Stimulated activated CD4-positive, alpha-beta T cell treated with anti-CD3 and anti-CD28 coated beads, Interleukin-12 subunit alpha, Interleukin-12 subunit beta, amount 100 ng/mL, for 4 hours (primary cell): ENCODE measurements around the gene WDR41.
"Not testable (repeated sequence)": the region's sequence is repeated elsewhere in the genome, so short reads cannot be mapped to it uniquely, and the experiment has no call there.

Experiments used
- DNase-seq: peaks from one replicate; pipeline ENCODE4 v3.0.0-alpha.2; 2020

Gene WDR41, protein sequence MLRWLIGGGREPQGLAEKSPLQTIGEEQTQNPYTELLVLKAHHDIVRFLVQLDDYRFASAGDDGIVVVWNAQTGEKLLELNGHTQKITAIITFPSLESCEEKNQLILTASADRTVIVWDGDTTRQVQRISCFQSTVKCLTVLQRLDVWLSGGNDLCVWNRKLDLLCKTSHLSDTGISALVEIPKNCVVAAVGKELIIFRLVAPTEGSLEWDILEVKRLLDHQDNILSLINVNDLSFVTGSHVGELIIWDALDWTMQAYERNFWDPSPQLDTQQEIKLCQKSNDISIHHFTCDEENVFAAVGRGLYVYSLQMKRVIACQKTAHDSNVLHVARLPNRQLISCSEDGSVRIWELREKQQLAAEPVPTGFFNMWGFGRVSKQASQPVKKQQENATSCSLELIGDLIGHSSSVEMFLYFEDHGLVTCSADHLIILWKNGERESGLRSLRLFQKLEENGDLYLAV

DNA sequence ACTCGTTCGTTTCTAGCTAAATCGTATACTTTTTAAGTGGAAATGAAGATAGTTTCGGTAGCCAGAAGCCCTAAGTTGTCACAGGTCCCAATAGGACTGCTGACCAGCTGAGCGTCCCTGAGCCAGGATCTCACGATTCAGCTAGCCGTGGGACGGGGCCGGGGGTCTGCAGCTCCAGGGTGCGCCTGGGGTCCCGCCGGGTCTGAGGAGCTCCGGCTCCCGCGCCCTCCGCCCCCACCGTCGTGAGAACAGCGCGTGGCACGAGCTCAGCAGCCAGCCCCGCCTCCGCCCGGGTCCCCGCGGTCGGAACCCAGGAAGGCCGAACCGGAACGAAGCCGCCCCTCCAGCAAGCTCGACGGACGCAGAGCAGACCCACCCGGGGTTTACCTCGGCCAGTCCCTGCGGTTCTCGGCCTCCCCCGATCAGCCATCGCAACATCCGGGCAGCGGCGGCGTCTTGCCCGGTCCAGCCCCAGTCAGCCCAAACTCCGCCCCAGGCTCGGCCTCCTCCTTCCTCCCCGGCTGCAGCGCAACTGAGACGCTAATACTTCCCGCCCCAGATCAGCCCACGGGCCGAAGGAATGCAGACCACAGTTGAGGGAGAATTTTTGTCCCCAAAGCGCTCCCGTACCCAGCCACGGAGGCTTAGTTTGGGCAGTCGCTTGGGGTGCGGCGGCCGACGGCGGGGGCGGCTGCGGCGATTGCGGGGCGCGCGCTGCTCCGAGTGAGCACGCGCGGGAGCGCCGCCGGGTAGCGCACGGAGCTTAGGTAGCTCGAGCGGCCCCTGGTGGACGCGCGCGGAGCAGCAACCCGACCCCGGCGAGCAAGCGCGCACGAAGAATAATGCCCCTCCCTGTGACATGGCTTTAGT is at the start of gene WDR41:
Gene WDR41 (minus strand): TSS at position 534 of the 870 bp plus-strand sequence. CDS start 96 bp downstream, at position 438.
- DNase-seq, result peak; percentile 87

DNA sequence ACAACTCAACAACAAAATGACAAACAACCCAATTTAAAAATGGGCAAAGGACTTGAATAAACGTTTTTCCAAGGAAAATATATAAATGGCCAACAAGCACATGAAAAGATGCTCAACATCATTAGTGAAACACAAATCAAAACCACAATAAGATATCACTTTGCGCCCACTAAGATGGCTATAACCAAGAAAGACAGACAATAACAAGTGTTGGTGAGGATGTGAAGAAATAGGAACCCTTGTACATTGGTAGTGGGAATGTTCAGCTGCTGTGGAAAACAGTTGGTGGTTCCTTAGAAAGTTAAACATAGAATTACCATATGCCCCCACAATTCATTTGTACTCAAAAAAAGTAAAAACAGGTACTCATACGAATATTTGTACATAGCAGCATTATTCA is 39.2 kb upstream of the WDR41 start:
- no peak for DNase-seq

DNA sequence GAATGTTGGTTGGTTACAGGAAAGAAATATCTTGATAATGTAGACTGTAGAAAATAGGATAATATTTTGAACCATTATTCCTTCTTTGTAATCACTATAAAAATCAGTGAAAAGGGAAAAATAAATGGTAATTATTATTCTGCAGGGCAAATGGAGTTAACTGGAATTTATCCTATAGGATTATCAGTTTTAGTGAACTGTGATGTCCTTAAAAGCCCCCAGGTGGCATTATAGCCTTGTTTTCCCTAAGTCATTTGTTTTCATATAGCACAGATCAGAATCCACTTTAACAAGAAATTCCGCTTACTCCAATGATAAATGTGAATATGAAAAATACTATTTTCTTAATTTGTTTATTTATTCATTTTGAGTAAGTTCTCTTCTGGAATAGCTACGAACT is 26.2 kb upstream of the WDR41 start:
- DNase-seq, result no peak

DNA sequence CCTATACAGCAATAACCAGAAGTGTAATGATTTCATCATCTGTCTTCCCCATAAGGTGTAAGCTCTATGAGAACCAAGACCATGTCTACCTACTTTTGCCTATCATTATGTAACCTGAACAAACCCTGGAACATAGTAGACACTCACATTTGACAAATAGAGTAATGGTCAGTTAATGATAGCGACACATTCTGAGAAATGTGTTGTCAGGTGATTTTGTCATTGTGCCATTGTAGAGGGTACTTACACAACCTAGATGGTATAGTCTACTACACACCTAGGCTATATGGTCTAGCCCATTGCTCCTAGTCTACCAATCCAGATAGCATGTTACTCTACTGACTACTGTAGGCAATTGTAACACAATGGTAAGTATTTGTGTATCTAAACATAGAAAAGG is 22.3 kb upstream of the WDR41 start:
- no peak for DNase-seq

DNA sequence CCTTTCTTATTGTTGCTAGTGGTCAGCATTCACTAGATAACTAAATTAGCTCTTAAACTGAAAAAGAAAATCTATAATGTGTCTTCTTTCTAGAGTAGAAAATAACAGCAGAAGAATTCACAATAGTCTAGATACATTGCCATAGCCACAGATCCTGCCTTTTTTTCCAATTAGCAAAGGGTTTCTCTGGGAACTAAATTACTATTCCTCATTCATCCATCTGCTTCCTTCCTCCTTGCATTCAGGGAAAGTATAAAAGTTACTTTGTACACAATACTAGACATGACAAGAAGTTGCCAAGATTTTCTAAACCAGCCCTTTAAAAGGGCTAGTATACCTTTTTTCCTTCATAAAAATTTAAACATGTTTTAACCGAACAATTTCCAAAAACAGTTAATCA is 21.2 kb upstream of the WDR41 start:
- DNase-seq, result no peak

DNA sequence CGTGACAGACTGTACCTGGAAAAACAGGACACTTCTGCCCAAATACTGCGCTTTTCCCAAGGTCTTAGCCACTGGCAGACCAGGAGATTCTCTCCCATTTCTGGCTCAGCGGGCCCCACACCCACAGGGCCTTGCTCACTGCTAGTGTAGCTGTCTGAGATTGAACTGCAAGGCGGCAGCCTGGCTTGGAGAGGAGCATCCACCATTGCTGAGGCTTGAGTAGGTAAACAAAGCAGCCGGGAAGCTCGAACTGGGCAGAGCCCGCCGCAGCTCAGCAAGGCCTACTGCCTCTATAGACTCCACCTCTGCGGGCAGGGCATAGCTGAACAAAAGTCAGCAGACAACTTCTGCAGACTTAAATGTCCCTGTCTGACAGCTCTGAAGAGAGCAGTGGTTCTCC is 9.0 kb upstream of the WDR41 start:
- DNase-seq, result not testable (repeated sequence)

DNA sequence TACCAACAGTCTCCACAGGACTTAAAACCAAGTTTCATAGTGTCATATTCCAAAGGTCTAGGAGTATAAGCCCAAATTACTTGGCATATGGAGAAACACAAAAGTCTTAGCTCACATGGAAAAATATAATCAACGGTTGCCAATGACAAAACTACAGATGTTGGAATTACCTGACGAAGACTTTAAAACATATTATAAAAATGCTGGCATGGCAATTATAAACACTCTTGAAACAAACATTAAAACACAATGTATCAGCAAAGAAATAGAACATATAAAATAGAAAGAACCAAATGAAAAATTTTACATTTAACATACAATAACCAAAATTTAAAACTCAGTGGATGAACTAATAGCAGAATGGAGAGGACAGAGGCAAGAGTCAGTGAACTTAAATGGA is 7.9 kb upstream of the WDR41 start:
- DNase-seq, result no peak

DNA sequence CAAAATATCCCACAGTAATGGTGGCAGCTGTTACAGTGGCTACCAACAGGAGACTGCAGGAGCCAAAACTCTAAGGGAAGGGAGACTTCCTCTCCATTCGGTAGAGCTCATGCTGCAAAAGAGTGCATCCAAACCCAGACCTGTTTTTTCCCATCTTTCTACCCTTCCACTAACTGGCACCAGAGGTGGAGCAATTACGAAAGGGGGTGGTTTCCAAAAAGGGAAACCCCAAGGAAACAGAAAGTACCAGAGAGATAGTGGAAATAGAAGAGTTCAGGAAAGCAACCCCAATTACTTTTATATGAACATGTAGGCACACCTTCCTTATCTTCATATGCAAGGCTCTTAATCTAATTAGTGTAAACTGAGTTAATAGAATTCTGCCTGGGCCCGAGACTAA is 7.3 kb upstream of the WDR41 start:
- no peak for DNase-seq

DNA sequence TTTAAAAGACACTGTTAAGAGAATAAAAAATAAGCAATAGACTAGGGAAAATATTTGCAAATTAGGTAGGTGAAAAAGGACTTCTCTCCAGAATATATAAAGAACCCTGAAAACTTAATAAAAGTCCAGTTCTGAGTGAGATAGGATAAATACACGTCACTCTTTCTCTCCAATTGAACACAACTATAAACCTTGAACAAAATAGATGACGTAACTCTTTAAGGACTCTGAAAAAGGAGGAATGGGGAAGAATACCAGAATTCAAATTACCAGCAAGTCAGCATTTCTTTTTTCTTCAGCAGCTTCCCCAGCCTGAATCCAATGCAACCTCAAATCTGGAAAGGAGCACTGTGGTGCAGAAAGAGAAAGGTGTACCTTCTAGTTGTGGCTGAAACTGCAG is 6.8 kb upstream of the WDR41 start:
- no peak for DNase-seq

DNA sequence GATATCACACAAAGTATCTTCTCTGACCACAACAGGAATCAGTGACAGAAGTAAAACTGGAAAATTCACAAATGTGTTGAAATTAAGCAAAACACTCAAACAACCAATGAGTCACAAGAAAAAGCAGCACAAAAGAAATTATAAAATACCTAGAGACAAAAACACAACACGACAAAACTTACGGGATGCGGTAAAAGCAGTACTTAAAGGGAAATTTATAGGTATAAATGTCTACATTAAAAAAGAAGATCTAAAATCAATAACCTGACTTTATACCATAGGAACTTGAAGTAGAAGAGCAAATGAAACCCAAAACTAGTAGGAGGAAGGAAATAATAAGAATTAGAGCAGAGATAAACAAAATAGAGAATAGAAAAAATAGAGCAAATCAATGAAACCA is 2.8 kb upstream of the WDR41 start:
- DNase-seq, result no peak

DNA sequence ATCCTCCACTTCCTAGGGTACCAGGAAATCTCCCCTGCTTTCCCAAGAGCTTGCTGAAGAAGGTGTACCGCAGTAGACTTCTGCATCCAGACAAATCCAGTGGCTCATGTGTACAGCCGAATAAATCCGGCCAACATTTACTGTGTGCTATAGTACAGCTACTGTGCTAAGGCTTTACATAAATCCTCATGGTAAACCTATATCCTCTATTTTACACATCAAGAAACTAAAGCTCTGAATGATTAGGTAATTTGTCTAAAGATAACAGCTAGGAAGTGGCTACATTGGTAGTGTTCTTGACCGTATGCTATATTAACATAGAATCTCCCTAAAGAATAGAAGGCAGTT is 511 bp upstream of the WDR41 start:
- no peak for DNase-seq

DNA sequence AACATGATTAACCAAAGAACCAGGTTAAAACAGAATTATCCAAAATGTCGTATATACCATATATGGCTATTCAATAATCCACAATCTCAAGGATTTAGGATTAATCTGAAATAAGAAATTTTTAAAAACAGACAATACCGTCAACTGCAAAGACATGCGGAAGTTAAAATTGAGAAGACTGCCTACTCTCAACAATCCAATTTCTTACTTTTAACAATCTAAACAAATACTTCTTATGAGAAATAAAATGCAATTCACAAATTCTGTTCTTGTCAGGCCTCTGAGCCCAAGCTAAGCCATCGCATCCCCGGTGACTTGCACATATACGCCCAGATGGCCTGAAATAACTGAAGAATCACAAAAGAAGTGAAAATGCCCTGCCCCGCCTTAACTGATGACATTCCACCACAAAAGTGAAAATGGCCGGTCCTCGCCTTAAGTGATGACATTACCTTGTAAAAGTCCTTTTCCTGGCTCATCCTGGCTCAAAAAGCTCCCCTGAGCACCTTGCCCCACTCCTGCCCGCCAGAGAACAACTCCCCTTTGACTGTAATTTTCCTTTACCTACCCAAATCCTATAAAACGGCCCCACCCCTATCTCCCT is 1.3 kb downstream of the WDR41 start:
- not testable (repeated sequence) for DNase-seq

DNA sequence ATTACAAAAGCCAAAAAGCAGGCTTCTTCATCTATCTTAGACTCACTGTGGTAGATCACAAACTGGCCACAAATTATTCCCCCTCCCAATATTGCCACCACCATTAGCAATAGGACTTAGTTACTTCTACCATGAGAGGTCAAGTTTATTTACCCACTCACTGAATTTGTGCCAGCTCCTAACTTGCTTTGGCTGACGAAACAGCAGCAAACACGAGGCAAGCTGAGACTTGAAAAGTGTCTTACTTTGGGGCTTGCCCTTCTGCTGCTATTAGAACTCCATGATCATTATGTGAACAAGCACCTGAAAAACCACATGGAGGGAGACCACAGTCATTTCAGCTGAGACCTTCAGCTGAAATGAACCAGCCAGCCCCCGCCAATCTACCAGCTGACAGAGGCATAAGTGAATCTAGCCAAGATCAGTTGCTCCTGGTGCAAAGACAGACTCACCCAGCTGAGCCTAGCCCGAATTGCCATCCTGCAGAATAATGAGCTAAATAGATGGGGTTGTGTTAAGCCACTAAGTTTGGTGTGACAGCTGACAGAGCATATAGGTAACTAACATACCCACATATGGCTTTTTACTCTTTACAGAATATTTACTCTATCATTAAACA is 5.7 kb downstream of the WDR41 start:
- no peak for DNase-seq

DNA sequence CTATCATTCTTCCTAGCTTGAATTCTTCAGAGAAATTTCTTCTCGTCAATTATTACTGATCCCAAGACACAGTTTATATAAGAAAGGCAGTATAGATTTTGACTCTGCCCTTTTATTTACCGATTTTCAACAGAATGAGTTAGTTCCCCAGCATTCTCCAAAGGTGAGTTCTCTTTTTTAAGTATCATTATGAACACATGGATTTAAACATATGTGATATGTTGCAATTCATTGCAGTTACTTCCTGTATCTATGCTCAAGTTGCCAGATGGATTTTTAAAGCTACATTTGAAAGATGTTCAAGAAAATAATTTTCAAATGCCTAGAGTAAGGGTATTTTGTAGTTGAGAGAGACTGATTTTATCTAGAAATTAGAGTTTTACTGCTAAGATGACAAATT is 8.4 kb downstream of the WDR41 start:
- no peak for DNase-seq

DNA sequence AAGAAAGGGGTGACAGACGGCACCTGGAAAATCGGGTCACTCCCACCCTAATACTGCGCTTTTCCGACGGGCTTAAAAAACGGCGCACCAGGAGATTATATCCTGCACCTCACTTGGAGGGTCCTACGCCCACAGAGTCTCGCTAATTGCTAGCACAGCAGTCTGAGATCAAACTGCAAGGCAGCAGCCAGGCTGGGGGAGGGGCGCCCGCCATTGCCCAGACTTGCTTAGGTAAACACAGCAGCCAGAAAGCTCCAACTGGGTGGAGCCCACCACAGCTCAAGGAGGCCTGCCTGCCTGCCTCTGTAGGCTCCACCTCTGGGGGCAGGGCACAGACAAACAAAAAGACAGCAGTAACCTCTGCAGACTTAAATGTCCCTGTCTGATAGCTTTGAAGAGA is 17.1 kb downstream of the WDR41 start:
- not testable (repeated sequence) for DNase-seq

DNA sequence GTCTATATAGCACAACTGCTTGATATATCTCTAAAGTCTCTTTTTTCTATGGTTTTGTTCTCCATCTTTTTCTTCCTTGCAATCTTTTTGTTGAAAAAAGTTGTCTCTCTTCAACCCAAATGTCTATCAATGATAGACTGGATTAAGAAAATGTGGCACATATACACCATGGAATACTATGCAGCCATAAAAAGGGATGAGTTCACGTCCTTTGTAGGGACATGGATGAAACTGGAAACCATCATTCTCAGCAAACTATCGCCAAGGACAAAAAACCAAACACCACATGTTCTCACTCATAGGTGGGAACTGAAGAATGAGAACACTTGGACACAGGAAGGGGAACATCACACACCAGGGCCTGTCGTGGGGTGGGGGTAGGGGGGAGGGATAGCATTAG is 23.2 kb downstream of the WDR41 start:
- not testable (repeated sequence) for DNase-seq

DNA sequence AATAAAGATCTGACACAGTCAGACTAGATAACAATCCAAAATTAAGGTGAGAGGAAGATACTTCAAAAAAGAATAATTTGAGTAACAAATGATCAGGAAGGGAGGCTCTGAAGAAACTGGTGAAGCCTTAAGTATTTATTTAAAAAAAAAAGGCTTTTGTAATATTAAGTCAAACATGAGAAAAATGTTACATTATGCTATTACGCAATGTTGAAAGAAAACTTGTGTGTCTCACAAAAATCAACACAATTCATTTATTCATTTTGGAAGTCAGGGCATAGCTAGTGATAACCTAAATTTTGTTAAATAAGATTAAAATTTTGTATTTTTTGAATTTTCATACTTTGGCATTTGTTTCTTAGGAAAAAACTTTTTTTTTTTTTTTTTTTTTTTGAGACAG is 28.2 kb downstream of the WDR41 start:
- DNase-seq, result no peak

DNA sequence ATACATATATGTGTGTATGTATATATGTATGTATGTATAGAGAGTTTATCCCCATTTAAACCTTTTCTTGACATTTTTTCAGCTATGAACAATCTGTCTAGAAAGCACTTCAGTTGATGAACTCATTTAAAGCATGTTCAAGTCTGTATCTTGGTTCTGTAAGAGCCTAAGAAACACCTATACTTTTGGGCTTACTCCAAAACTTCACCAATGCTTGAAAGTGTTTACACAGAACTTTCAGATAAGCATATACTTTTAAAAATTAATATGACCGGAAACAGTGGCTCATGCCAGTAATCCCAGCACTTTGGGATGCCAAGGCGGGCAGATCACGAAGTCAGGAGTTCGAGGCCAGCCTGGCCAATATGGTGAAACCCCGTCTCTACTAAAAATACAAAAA is 30.8 kb downstream of the WDR41 start:
- no peak for DNase-seq

DNA sequence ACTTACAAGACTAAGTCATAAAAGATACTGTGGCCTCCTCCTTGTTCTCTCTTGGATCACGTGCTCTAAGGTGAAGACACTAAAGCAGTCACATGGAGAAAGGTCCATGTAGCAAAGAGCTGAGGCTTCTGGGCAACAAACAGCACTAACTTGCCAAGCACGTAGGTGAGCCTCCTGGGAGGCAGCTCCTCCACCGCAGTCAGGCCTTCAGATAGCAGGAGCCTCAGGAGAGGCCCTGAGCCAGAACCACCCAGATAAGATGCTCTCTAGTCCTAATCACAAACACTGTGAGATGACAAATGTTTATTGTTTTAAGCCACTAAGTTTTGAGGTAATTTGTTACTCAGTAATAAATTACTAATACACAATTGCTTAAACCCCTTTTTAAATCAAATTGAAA is 38.0 kb downstream of the WDR41 start:
- no peak for DNase-seq

DNA sequence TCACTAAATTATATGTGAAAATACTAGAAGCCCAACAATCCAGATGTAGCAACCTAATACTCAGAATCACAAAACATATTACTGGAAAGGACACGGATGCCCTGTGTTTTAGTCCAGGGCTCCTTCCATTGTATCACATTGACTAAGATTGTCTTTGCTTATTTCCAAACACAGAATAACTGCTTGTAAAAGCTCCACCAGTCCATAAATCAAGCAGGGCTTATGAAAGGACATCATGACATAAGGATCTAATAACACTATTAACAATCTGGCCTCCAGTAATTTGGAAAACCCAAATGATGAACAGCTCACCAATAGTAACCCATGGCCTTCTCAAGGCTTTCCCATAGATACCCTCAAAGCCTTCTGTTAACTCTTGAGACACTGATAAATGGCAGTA is 39.8 kb downstream of the WDR41 start:
- no peak for DNase-seq

DNA sequence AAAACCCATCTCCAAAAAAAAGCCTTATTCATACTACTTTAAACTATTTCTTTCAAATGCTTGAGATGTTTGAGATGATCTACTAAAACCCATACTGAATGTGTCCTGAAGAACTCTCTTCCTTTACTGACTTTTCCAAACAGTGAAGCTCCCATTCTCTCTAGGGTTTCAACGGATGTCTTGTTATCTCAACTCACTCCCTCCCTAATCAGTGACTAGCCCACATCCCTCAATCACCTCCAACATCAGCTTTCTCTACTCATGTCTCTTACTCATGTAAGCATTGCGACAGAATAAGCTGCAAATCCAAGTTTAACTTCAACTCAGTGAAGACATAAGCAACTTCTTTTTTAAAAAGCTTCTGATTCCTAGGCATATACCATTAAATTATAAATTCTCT is 42.1 kb downstream of the WDR41 start:
- no peak for DNase-seq

DNA sequence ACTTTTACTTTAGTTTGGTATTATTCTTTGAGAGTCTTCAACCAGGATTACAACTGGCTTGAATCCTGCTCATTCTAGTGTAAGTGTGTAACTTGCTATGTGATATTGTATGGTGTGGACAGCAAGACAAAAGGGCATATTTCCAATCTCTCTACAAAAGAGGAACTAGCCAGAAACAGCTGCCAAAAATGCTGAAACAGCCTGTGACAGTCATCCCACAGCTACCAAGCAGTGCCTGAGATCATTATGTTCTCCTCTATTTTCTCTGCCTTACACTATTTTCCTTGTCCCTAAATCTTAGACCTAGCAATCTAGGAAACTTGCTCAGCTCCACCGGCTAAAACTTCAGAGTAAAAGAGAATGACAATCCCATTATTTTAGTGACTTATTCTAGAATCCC is 42.8 kb downstream of the WDR41 start:
- DNase-seq, result no peak

DNA sequence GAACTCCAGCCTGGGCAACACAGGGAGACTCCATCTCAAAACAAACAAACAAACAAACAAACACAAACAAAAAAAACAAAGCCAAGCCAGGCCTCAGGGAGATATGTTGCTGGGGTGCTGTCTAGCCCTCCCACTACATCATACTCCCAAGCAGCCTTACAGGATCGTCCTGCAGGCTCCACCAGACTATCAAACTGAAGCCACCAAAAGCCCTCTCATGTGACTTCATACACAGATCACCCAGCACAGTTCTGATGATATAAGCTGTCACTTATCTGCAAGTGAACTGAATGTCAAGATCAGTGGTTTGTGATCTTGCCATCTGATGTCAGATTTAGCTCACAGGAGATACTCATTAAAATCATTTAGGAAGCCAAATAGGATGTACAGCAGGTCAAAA is 43.3 kb downstream of the WDR41 start:
- DNase-seq, result no peak
